ENCODE results near the gene PPP1R14D.

DNA sequence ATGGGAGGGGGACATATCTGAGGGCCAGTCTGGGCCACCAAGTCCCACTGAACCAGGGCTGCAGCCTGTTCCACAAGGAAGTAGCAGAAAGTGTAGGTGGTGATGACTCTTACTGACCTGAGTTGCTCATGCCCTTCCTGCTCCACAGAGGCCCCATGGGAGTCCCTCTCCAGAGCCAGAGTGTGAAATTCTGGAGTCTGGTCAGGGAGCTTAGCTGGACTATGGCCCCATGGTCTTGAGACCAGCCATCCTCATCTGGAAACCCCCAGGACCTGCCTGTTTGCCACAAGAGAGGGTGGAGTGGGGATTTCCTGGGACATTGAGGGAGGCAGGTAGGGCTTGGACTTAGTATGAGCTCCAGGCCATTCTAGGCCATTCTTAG is 18.3 kb upstream of the PPP1R14D start:
- TF ChIP-seq, protein P1, sequence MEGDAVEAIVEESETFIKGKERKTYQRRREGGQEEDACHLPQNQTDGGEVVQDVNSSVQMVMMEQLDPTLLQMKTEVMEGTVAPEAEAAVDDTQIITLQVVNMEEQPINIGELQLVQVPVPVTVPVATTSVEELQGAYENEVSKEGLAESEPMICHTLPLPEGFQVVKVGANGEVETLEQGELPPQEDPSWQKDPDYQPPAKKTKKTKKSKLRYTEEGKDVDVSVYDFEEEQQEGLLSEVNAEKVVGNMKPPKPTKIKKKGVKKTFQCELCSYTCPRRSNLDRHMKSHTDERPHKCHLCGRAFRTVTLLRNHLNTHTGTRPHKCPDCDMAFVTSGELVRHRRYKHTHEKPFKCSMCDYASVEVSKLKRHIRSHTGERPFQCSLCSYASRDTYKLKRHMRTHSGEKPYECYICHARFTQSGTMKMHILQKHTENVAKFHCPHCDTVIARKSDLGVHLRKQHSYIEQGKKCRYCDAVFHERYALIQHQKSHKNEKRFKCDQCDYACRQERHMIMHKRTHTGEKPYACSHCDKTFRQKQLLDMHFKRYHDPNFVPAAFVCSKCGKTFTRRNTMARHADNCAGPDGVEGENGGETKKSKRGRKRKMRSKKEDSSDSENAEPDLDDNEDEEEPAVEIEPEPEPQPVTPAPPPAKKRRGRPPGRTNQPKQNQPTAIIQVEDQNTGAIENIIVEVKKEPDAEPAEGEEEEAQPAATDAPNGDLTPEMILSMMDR (IDR thresholded peaks at IDR 0.05 in 2 of 3, conservative IDR thresholded peaks at IDR 0.05 in 1 of 3; ENCODE audit: borderline replicate concordance in 1 of 3, insufficient read depth in 1 of 3, low read depth in 2 of 3, low read length in 2 of 3), result no peak
- TF ChIP-seq CBX3 (IDR thresholded peaks at IDR 0.05; ENCODE audit: low read depth), result no peak
- TF ChIP-seq POLR2A (IDR thresholded peaks at IDR 0.05; ENCODE audit: borderline replicate concordance, extremely low read depth, insufficient read depth, insufficient read length), result no peak
- no peak for TF ChIP-seq SIN3A (IDR thresholded peaks at IDR 0.05; ENCODE audit: low read depth)
- TF ChIP-seq, protein P2, sequence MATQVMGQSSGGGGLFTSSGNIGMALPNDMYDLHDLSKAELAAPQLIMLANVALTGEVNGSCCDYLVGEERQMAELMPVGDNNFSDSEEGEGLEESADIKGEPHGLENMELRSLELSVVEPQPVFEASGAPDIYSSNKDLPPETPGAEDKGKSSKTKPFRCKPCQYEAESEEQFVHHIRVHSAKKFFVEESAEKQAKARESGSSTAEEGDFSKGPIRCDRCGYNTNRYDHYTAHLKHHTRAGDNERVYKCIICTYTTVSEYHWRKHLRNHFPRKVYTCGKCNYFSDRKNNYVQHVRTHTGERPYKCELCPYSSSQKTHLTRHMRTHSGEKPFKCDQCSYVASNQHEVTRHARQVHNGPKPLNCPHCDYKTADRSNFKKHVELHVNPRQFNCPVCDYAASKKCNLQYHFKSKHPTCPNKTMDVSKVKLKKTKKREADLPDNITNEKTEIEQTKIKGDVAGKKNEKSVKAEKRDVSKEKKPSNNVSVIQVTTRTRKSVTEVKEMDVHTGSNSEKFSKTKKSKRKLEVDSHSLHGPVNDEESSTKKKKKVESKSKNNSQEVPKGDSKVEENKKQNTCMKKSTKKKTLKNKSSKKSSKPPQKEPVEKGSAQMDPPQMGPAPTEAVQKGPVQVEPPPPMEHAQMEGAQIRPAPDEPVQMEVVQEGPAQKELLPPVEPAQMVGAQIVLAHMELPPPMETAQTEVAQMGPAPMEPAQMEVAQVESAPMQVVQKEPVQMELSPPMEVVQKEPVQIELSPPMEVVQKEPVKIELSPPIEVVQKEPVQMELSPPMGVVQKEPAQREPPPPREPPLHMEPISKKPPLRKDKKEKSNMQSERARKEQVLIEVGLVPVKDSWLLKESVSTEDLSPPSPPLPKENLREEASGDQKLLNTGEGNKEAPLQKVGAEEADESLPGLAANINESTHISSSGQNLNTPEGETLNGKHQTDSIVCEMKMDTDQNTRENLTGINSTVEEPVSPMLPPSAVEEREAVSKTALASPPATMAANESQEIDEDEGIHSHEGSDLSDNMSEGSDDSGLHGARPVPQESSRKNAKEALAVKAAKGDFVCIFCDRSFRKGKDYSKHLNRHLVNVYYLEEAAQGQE (IDR thresholded peaks at IDR 0.05; ENCODE audit: low read depth), result no peak
- no peak for TF ChIP-seq EZH2 (IDR thresholded peaks at IDR 0.05)
- no peak for TF ChIP-seq SP1 (IDR thresholded peaks at IDR 0.05; ENCODE audit: low read depth)
- TF ChIP-seq, protein P3, sequence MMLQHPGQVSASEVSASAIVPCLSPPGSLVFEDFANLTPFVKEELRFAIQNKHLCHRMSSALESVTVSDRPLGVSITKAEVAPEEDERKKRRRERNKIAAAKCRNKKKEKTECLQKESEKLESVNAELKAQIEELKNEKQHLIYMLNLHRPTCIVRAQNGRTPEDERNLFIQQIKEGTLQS (IDR thresholded peaks at IDR 0.05), result no peak
- no peak for TF ChIP-seq EZH2phosphoT487 (IDR thresholded peaks at IDR 0.05; ENCODE audit: borderline replicate concordance)
- TF ChIP-seq POLR2AphosphoS5 (IDR thresholded peaks at IDR 0.05; ENCODE audit: low read depth, low read length), result no peak
- TF ChIP-seq RAD21 (IDR thresholded peaks at IDR 0.05; ENCODE audit: low read depth), result no peak
- TF ChIP-seq YY1 (IDR thresholded peaks at IDR 0.05; ENCODE audit: extremely low read depth, insufficient replicate concordance, low read depth, low read length), result no peak
- TF ChIP-seq JUND (IDR thresholded peaks at IDR 0.05), result no peak
- TF ChIP-seq CEBPB (IDR thresholded peaks at IDR 0.05; ENCODE audit: low read depth), result no peak

Data from HCT116 (cell line).